ENCODE measurements around the gene ARRDC1.

DNA sequence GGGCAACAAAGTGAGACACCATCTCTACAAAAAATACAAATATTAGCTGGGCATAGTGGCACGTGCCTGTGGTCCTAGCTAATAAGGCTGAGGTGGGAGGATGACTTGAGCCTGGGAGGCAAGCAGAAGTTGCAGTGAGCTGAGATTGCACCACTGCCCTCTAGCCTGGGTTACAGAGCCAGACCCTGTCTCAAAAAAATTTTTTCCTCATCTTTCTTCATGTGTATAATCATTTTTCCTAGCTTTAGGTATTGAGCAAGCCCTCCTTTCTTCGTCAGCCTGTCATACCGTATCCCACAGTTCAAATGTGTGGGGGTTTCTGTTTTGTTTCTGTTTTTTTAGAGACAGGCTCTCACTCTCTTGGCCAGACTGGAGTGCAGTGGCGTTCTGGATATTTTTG is 54.7 kb downstream of the ARRDC1 start:
- TF ChIP-seq, protein P1, sequence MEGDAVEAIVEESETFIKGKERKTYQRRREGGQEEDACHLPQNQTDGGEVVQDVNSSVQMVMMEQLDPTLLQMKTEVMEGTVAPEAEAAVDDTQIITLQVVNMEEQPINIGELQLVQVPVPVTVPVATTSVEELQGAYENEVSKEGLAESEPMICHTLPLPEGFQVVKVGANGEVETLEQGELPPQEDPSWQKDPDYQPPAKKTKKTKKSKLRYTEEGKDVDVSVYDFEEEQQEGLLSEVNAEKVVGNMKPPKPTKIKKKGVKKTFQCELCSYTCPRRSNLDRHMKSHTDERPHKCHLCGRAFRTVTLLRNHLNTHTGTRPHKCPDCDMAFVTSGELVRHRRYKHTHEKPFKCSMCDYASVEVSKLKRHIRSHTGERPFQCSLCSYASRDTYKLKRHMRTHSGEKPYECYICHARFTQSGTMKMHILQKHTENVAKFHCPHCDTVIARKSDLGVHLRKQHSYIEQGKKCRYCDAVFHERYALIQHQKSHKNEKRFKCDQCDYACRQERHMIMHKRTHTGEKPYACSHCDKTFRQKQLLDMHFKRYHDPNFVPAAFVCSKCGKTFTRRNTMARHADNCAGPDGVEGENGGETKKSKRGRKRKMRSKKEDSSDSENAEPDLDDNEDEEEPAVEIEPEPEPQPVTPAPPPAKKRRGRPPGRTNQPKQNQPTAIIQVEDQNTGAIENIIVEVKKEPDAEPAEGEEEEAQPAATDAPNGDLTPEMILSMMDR (IDR thresholded peaks at IDR 0.05): no peak
- TF ChIP-seq POLR2A (IDR thresholded peaks at IDR 0.05): no peak
